GM12865 (cell line): Measurements from ENCODE around the gene TSPEAR.

Source experiments
- DNase-seq: peaks from one replicate; pipeline ENCODE4 v3.0.0; 2010; ENCODE audit warnings: low read depth
- H3K4me3 ChIP-seq: 2 replicates; pipeline ENCODE4 v1.5.1; 2011; ENCODE audit warnings: mild to moderate bottlenecking, low read depth, low read length, control low read depth
- CTCF ChIP-seq: IDR thresholded peaks from 2 replicates; pipeline ENCODE4 v1.5.1; 2011; ENCODE audit warnings: low read length, control low read depth, low read depth, inconsistent platforms; ENCODE audit not compliant: insufficient read depth; ENCODE audit errors: missing control alignments

The TSPEAR gene

GRCh38 chr21:44709426-44710293 is 1.7 kb downstream of the TSPEAR start:
- no peak overlapping the region for H3K4me3 ChIP-seq
- no peak for DNase-seq
- TF ChIP-seq CTCF, result no peak

- TF ChIP-seq CTCF, result no peak
- H3K4me3 ChIP-seq, result no peak overlapping the region
- DNase-seq, result no peak
Observed at GRCh38 chr21:44708866-44709425, 2.4 kb downstream of the TSPEAR start.

- TF ChIP-seq CTCF, result no peak
- no peak overlapping the region for H3K4me3 ChIP-seq
- DNase-seq, result no peak
Observed at GRCh38 chr21:44708213-44708865, 3.0 kb downstream of the TSPEAR start.

GRCh38 chr21:44706706-44707581 is 4.4 kb downstream of the TSPEAR start:
- no peak for DNase-seq
- no peak overlapping the region for H3K4me3 ChIP-seq
- no peak for TF ChIP-seq CTCF

GRCh38 chr21:44706026-44706705 is 5.2 kb downstream of the TSPEAR start:
- no peak for DNase-seq
- no peak overlapping the region for H3K4me3 ChIP-seq
- TF ChIP-seq CTCF, result no peak

- no peak for TF ChIP-seq CTCF
- DNase-seq, result no peak
- H3K4me3 ChIP-seq, result no peak overlapping the region
Observed at GRCh38 chr21:44704636-44705001, 6.8 kb downstream of the TSPEAR start.
